ENCODE measurements around the gene CDRT15L2.
"Not testable (repeated sequence)": the region's sequence is repeated elsewhere in the genome, so short reads cannot be mapped to it uniquely, and the experiment has no call there.

The CDRT15L2 gene

DNA sequence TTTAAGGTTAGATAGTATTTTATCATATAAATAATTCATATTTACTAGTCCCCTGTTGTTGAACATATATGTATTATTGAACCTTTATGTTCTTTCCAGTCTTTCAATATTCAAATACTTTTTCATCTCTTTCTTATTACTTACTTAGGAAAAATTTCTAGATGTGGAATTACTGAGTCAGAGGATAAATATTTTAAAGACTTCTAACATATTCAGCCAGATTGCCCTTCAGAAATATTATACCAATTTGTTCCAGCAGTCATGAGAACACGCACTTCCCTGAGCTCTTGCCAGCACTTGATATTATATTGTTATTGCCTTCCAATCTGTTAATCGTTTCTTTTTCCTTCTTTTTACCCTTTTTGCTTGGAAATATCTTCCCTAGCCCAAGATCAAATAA, 4.5 kb upstream of the CDRT15L2 start:
- DNase-seq, result not testable (repeated sequence)

DNA sequence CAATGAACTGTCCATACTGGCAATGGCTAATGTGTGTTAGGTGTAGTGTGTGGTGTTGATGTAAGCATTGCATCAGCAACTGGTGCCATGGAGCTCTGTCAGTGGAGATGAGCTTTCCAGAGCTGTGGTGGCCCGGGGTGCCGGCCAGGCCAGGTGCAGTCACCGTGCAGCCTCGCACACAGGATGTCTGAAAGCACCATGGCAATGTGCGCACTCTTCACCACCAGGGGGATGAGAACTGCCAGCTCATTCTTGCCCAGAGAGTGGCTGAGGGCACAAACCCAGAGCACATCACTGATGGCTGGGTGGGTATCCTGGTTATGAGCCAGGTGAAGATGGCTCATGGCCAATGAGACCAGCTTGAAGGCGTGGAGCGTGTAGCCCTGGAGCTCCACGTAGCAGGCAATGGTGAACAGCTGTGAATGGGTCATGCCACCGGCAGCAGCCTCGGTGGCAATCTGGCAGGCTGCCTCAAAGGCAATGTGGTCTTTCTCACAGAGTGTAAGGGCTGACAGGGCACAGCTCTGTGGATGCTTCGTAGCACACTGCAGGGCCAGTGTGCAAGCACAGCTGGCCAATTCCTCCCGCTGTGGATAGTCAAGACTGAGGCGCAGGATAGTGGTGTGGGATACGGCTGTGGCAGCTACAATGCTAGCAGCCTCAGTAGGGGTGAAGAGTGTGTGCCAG, 4.5 kb downstream of the CDRT15L2 start:
- DNase-seq, result not testable (repeated sequence)

DNA sequence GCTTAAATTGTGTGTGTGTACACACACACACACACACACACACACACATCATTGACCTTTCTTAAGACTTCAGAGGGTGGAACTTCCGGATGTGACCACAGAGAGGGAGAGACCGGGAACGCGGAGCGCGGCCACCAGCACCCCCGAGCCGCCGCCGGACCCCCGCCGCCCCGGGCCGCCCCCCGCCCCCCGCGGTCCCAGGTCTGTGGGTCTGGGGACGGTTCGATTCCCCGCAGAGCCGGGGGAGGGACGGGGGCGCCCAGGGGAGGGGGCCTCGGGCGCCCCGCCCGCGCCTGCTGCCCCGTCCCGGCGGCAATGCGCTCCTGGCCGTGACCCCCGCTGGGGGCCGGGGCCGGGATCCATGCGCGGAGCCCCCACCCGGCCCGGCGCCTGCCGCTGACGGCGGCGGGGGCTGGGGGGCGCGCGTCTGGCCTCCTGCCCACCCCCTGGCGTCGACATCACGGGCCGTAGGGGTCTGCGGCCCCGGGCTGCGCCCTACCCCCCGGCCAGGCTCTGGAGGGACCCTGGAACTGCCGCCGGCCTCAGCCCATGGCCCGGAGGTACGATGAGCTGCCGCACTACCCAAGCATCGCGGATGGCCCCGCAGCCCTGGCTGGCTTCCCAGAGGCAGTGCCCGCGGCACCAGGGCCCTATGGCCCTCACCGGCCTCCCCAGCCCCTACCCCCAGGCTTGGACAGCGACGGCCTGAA, 9.4 kb downstream of the CDRT15L2 start:
- not testable (repeated sequence) for DNase-seq

DNA sequence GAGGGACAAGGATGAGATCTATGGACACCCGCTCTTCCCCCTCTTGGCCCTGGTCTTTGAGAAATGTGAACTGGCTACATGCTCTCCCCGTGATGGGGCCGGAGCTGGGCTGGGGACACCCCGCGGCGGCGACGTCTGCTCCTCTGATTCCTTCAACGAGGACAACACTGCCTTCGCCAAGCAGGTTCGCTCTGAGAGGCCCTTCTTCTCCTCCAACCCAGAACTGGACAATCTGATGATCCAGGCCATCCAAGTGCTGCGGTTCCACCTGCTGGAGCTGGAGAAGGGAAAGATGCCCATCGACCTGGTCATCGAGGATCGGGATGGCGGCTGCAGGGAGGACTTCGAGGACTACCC, 9.9 kb downstream of the CDRT15L2 start:
- DNase-seq, result not testable (repeated sequence)

DNA sequence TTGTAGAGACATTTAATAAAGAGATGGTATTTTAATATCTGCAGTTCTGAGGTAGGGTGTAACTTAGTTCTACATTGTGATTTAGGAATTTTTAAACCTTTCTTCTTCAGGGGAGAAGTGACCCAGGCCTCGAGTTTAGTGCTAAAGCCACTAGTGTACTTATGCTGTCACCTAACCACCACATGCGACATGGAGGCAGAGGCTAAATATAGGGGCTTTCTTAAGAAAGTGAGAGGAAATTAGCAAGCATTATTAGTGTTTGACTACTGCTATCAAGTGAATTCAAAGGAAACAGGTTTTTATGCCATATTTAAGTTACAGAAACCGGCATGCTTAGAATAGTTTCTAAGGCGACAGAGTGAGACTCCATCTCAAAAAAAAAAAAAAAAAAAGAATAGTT, 11.5 kb downstream of the CDRT15L2 start:
- DNase-seq, result not testable (repeated sequence)

- not testable (repeated sequence) for DNase-seq
Measured at GRCh38 chr17:20605568-20605967, 26.0 kb downstream of the CDRT15L2 start.

DNA sequence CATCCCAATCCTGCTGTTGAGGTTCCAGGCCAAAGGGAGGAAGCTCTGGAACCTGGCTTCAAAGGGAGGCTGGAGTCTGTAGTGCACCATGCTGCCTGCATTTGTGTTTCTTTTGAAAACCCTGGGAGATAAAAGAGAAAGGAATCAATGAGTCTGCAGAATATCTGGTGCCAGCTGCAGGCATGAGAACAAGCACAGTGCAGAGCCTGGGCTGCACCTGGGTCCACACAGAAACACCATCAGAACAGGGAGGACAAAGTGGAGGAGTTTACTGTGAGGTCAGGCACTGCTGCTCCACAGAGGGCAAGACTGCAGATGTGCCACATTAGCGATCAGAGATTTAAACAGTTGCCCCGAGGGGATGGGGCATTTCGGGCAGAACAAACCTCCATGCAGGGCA, 30.0 kb downstream of the CDRT15L2 start:
- DNase-seq, result not testable (repeated sequence)

DNA sequence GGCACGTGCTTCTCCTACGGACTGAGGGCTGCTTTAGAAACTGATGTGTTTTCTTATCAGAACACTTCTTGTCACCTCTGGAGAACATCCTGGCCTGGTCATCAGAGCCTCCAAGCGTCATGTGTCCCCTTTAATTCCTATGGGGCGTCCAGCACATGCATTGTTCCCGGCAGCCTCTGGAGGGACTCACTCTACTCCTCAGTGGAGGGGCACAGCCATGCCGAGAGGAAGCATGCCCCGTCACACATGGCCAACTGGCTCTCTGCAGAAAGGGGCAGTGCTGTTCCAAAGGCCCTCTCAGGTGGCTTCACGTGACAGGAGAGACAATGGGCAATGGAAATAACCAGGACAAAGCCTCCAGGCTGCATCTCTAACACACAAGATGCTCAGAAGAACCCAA, 31.8 kb downstream of the CDRT15L2 start:
- no peak for DNase-seq

GRCh38 chr17:20612635-20613034, 33.1 kb downstream of the CDRT15L2 start:
- no peak for DNase-seq

- no peak for DNase-seq
Measured at GRCh38 chr17:20613248-20613647, 33.7 kb downstream of the CDRT15L2 start.

- DNase-seq, result no peak
Measured at GRCh38 chr17:20613905-20614304, 34.4 kb downstream of the CDRT15L2 start.

GRCh38 chr17:20615461-20615860, 35.9 kb downstream of the CDRT15L2 start:
- DNase-seq, result not testable (repeated sequence)

Data from activated CD8-positive, alpha-beta memory T cell treated with anti-CD3 and anti-CD28 coated beads for 24 hours (primary cell).